Fibroblast of mammary gland (primary cell): ENCODE measurements around the gene ZNF256.

ENCODE experiments used
- DNase-seq: peaks from one replicate; pipeline ENCODE4 v3.0.0-alpha.2; 2010; ENCODE audit warnings: low read depth
- H3K4me3 ChIP-seq: 2 replicates; pipeline ENCODE4 v1.5.1; 2011; ENCODE audit warnings: low read depth, mild to moderate bottlenecking, low read length, moderate library complexity; ENCODE audit not compliant: control insufficient read depth
- TF ChIP-seq, protein P1 (sequence below): conservative IDR thresholded peaks from 2 replicates; pipeline ENCODE4 v1.5.1; 2011; ENCODE audit warnings: low read depth, low read length, inconsistent platforms; ENCODE audit not compliant: control insufficient read depth, insufficient read depth

Gene ZNF256

DNA sequence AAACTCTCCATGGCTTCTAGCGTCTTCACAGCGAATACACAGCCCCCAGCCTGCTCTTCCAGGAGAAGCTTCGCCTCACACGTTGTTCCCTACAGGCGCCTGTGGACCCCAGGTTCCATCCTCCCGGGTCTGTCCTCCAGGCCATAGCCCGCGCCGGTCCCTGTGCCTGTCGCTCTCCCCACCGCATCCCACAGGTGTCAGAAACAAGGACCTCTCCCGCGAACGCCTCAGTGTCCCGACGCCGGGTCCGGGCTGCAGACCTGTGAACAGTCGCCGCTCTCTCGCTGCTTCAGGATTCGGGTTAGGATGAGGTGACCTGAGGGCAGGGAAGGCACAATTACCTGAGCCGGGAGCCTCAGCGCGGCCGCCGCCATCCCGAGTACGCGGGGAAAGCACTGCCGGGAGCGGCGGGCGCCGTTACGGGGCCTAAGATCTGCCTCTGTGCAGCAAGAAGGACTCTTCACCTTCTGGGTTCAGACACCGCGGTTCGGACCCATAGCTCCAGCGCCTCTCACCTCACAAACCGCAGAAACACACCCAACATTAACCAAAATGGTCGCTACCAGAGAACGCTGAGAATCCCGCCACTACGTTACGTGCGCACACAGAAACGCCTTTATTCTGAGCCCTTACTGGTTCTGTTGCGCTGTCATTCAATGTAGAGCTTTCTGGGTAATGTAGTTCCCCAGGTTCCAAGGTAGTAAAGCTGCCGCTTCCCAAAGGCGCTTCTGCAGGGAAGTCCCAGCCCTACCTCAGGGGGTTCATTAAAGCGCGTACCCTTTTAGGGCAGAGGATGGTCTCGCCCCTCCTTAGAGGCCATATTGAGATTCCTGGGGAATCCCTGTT is 12.5 kb downstream of the ZNF256 start, which contains the start of gene ZNF418:
ZNF418 (minus strand) TSS at position 583 of the 846 bp plus-strand sequence. CDS start 1,580 bp downstream, outside the sequence.
- peak; percentile 87 for DNase-seq
- H3K4me3 ChIP-seq: peak within 1 kb of the TSS; percentile 77
- TF ChIP-seq, protein P1, sequence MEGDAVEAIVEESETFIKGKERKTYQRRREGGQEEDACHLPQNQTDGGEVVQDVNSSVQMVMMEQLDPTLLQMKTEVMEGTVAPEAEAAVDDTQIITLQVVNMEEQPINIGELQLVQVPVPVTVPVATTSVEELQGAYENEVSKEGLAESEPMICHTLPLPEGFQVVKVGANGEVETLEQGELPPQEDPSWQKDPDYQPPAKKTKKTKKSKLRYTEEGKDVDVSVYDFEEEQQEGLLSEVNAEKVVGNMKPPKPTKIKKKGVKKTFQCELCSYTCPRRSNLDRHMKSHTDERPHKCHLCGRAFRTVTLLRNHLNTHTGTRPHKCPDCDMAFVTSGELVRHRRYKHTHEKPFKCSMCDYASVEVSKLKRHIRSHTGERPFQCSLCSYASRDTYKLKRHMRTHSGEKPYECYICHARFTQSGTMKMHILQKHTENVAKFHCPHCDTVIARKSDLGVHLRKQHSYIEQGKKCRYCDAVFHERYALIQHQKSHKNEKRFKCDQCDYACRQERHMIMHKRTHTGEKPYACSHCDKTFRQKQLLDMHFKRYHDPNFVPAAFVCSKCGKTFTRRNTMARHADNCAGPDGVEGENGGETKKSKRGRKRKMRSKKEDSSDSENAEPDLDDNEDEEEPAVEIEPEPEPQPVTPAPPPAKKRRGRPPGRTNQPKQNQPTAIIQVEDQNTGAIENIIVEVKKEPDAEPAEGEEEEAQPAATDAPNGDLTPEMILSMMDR: no peak

DNA sequence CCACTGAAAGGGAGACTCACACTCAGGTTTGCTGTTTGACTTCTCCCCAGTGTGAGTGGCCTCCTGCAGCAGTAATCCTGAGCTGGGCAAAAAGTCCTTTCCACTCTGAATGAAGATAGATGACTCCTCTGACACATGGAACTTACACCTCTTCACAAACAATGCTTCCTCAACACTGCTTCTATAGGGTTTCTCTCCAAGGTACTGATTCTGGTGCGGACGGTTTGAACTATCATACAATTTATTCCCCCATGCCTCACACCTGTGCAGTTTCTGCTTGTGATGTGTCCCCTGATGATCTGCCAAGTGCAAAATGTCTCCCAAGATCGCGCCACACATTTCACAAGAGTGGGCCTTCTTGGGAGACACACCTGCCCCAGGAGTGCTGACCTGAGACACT is 19.9 kb downstream of the ZNF256 start:
- DNase-seq: no peak
- TF ChIP-seq, protein P1: no peak
- no peak overlapping the region for H3K4me3 ChIP-seq

DNA sequence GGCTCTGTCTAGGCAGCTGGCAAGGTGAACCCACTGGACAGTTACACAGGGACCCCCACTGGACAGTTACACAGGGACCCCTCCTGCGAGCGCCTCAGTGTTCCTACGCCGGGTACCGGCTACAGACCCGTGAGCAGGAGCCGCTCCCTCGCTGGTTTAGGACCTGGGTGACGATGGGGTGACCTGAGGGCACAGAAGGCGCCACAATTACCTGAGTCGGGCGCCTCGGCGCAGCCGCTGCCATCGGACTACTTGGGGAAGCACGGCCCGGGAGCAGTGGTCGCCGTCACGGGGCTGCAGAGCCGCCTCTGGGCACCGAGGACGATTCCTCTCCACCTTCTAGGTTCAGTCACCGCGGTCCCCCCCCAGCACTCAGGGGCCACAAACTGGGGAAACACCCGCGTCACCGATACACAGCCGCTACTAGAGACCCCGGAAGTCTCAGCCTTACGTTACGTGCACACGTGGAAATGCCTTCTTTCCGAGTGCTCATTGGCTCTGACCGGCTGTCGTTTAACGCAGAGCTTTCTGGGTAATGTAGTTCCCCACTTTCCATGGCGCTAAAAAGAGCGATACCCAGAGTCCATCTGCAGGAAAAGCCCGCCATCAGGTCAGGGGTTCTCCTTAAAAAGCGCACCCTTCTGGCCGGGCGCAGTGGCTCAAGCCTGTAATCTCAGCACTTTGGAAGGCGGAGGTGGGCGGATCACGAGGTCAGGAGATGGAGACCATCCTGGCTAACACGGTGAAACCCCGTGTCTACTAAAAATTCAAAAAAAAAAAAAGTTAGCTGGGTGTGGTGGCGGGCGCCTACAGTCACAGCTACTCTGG is 31.1 kb downstream of the ZNF256 start, which contains the start of gene ZNF417:
ZNF417 (minus strand) TSS at position 425 of the 828 bp plus-strand sequence; CDS start at position 244, 181 bp downstream.
- DNase-seq: peak; percentile 97
- TF ChIP-seq, protein P1: peak; percentile 35
- peak within 1 kb of the TSS; percentile 85 for H3K4me3 ChIP-seq

- TF ChIP-seq, protein P1: no peak
- no peak for DNase-seq
- H3K4me3 ChIP-seq: no peak overlapping the region
These were observed 33.0 kb downstream of the ZNF256 start for GRCh38 chr19:57914531-57914930.

GRCh38 chr19:57907394-57907793 is 40.1 kb downstream of the ZNF256 start:
- TF ChIP-seq, protein P1: no peak
- no peak for DNase-seq
- no peak overlapping the region for H3K4me3 ChIP-seq

GRCh38 chr19:57905258-57905657 is 42.2 kb downstream of the ZNF256 start:
- DNase-seq: no peak
- TF ChIP-seq, protein P1: no peak
- H3K4me3 ChIP-seq: no peak overlapping the region
